ENCODE measurements around the gene DOK5.

Gene DOK5

DNA sequence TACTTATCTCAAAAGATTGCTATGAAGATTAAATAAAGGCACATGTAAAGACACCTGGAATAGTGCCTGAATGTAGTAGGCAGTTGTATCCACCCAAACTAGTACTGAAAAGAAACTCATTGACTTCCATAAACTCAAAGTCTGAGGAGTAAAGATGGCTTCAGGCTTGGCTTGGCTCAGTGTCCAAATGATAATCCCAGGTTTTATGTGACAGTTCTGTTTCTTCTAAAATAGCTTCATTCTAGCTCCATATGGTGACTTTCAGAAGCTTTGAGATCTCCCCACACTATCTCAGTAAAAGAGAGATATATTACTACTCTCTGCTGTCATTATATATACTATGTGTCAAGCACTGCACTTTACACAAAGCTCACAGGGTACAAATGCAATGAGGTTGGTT lies 121.3 kb downstream of the DOK5 start:
- no peak overlapping the region for H3K4me3 ChIP-seq (ENCODE audit: low read length)
- H3K4me1 ChIP-seq (ENCODE audit: insufficient read depth, low read length), result no peaks in the 10 kb centered on the region
- H3K36me3 ChIP-seq (ENCODE audit: insufficient read depth, low read length), result no peaks in the 10 kb centered on the region
- peaks cover 5% of the 10 kb centered on the region for H3K9me3 ChIP-seq (ENCODE audit: low read length)
- H3K27me3 ChIP-seq (ENCODE audit: insufficient read depth, low read length), result no peaks in the 10 kb centered on the region
- H2AFZ ChIP-seq (ENCODE audit: low read depth, low read length), result no peak overlapping the region

- H3K27me3 ChIP-seq (ENCODE audit: insufficient read depth, low read length), result no peaks in the 10 kb centered on the region
- no peaks in the 10 kb centered on the region for H3K4me1 ChIP-seq (ENCODE audit: insufficient read depth, low read length)
- H3K9me3 ChIP-seq (ENCODE audit: low read length), result peaks cover 5% of the 10 kb centered on the region
- no peak overlapping the region for H3K4me3 ChIP-seq (ENCODE audit: low read length)
- no peaks in the 10 kb centered on the region for H3K36me3 ChIP-seq (ENCODE audit: insufficient read depth, low read length)
- H2AFZ ChIP-seq (ENCODE audit: low read depth, low read length), result no peak overlapping the region
Observed at GRCh38 chr20:54598352-54598751, 123.0 kb downstream of the DOK5 start.

GRCh38 chr20:54600634-54601033 lies 125.2 kb downstream of the DOK5 start:
- Histone ChIP-seq H3K4me3 (ENCODE audit: low read length) (no peak overlapping the region), H3K27me3 (ENCODE audit: insufficient read depth, low read length) (no peaks in the 10 kb centered on the region), H2AFZ (ENCODE audit: low read depth, low read length) (no peak overlapping the region), H3K4me1 (ENCODE audit: insufficient read depth, low read length) (no peaks in the 10 kb centered on the region), H3K9me3 (ENCODE audit: low read length) (peaks cover 5% of the 10 kb centered on the region), H3K36me3 (ENCODE audit: insufficient read depth, low read length) (no peaks in the 10 kb centered on the region)

DNA sequence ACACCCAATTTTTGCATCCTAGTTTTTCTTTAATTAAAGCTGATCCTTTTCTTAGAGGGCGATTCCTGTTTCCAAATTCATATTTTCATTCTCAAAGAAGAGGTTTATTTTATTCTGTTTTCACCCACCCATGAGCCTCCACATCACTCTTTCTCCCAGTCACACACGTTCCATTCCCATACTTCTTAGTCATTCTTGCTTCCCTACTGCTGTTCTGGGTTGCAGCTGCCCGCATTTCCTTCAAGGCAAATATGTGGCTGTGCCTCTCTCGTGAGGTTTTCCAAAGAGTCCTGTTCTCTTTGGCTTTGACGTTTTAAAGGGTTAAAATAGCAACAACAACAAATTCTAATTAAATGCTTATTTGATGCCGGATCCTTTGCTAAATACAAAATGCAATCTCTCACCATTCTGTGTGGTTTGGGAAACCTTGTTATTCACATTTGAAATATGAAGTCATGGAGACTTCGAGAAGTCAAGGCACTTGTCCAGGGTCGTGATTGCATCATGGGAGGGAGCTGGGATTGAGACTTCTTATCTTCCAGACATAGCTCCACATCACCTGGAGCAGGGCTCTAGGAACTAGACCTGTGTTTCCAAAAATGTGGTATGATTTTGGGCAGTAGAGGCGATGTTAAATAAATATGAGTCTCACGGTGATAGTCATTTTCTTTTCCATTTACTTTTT lies 126.6 kb downstream of the DOK5 start:
- Histone ChIP-seq H3K9me3 (ENCODE audit: low read length) (peaks cover 5% of the 10 kb centered on the region), H3K4me3 (ENCODE audit: low read length) (no peak overlapping the region), H2AFZ (ENCODE audit: low read depth, low read length) (no peak overlapping the region), H3K36me3 (ENCODE audit: insufficient read depth, low read length) (no peaks in the 10 kb centered on the region), H3K4me1 (ENCODE audit: insufficient read depth, low read length) (no peaks in the 10 kb centered on the region), H3K27me3 (ENCODE audit: insufficient read depth, low read length) (no peaks in the 10 kb centered on the region)

DNA sequence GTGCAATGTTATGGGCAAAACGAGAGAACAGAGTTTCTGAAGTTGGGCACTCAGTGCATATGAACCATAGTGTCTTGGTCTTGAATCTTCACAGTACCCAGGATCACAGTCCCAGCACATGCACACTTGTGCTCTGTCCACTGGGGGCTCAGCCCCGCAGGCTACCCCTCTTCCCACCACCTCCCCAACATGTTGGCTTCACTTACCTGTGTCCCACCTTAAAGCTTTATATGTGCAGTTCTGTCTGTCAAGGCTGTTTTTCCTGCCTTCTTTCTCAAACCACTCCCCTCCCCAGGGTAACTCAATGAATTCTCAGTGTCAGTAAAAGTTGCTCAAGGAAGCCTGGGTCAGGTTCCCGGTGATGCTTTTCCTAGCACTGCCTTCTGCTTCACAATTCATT lies 129.9 kb downstream of the DOK5 start:
- no peak overlapping the region for H2AFZ ChIP-seq (ENCODE audit: low read depth, low read length)
- H3K9me3 ChIP-seq (ENCODE audit: low read length), result peaks cover 1% of the 10 kb centered on the region
- no peak overlapping the region for H3K4me3 ChIP-seq (ENCODE audit: low read length)
- no peaks in the 10 kb centered on the region for H3K27me3 ChIP-seq (ENCODE audit: insufficient read depth, low read length)
- no peaks in the 10 kb centered on the region for H3K36me3 ChIP-seq (ENCODE audit: insufficient read depth, low read length)
- no peaks in the 10 kb centered on the region for H3K4me1 ChIP-seq (ENCODE audit: insufficient read depth, low read length)

- Histone ChIP-seq H3K36me3 (ENCODE audit: insufficient read depth, low read length) (no peaks in the 10 kb centered on the region), H3K27me3 (ENCODE audit: insufficient read depth, low read length) (no peaks in the 10 kb centered on the region), H3K4me3 (ENCODE audit: low read length) (no peak overlapping the region), H3K4me1 (ENCODE audit: insufficient read depth, low read length) (no peaks in the 10 kb centered on the region), H2AFZ (ENCODE audit: low read depth, low read length) (no peak overlapping the region), H3K9me3 (ENCODE audit: low read length) (no peaks in the 10 kb centered on the region)
Observed at GRCh38 chr20:54606380-54606779, 131.0 kb downstream of the DOK5 start.

DNA sequence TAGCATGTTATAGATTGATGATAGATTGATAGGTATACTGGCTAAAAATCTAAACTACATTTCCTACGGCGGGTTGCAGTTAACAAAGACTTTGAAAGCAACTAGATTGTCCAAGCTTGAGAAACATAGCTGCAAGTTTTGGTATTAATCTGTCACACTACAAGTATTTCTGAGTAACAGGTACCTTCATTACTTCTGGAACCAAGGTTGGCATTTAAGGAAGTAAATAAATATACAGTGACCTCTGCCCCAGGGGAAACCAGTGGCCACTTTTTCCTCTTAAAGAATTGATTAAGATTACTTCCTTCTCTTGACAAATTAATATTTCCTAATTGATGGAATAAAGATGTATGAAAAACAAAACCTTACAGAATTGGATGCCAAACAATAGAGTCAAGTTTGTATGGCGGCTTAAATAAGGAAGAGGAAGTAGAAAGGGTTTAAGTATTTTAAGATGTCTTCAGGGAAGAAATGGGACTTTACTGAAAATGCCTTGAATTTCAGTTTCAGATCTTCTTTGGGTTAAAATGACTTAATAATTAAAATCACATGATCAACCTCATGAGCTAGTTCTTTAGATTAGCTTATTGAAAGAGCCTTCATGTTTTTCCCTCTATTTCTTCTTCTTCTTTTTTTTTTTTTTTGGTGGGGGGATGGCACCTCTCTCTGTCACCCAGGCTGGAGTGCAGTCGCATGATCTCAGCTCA lies 132.8 kb downstream of the DOK5 start:
- Histone ChIP-seq H3K27me3 (ENCODE audit: insufficient read depth, low read length) (no peaks in the 10 kb centered on the region), H3K4me3 (ENCODE audit: low read length) (no peak overlapping the region), H3K36me3 (ENCODE audit: insufficient read depth, low read length) (no peaks in the 10 kb centered on the region), H3K4me1 (ENCODE audit: insufficient read depth, low read length) (no peaks in the 10 kb centered on the region), H2AFZ (ENCODE audit: low read depth, low read length) (no peak overlapping the region), H3K9me3 (ENCODE audit: low read length) (no peaks in the 10 kb centered on the region)

DNA sequence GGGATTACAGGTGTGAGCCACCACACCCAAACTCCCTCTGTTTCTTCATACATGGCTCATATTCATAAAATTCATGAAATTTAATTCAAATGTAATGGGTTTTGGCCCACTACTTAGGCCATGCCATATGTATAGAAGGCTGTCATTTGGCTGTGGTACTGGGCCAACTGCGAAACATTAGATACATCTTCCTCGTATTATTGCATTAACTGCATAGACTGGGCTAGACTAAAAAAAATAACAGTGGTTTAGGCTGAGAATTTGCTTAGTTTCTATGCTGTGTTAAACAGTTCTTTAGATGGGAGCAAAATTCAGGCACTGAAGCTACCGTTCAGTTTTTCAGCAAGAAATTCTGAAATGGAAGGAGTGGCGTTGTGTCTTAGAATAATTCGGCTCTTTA lies 133.6 kb downstream of the DOK5 start:
- Histone ChIP-seq H3K27me3 (ENCODE audit: insufficient read depth, low read length) (no peaks in the 10 kb centered on the region), H2AFZ (ENCODE audit: low read depth, low read length) (no peak overlapping the region), H3K36me3 (ENCODE audit: insufficient read depth, low read length) (no peaks in the 10 kb centered on the region), H3K4me1 (ENCODE audit: insufficient read depth, low read length) (no peaks in the 10 kb centered on the region), H3K9me3 (ENCODE audit: low read length) (no peaks in the 10 kb centered on the region), H3K4me3 (ENCODE audit: low read length) (no peak overlapping the region)

DNA sequence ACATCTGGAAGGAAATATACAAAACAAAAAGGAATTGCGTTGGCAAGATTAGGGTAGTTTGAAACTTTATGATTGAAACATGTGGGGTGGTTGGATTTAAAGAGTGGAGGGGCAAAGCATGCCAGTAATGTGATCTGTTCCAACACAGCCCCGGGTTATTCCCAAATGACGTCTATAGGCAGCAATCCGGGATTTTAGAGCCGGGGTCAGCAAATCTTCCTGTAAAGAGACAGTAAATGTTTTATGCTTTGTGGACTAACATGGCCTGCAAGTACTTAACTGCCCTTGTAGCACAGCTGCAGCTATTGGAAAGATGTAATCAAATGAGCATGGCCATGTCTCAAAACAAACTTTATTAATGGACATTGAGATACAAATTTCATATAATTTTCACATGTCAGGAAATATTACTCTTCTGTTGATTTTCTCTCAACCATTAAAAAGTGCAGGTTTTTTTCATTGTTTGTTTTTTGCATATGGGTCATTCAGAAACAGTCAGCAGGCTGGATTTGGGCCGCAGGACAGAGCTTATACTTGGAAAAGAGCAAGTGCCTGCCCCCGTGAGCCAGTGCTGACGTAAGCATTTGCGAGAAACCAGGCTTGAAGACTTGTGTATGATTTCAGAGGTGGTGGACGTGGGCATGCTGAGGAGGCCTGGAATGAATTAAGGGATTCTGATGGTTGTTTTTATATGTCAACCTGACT lies 136.5 kb downstream of the DOK5 start:
- no peak overlapping the region for H3K4me3 ChIP-seq (ENCODE audit: low read length)
- no peaks in the 10 kb centered on the region for H3K4me1 ChIP-seq (ENCODE audit: insufficient read depth, low read length)
- no peaks in the 10 kb centered on the region for H3K36me3 ChIP-seq (ENCODE audit: insufficient read depth, low read length)
- H3K9me3 ChIP-seq (ENCODE audit: low read length), result no peaks in the 10 kb centered on the region
- no peak overlapping the region for H2AFZ ChIP-seq (ENCODE audit: low read depth, low read length)
- H3K27me3 ChIP-seq (ENCODE audit: insufficient read depth, low read length), result no peaks in the 10 kb centered on the region

- H3K36me3 ChIP-seq (ENCODE audit: insufficient read depth, low read length), result no peaks in the 10 kb centered on the region
- no peak overlapping the region for H3K4me3 ChIP-seq (ENCODE audit: low read length)
- H3K27me3 ChIP-seq (ENCODE audit: insufficient read depth, low read length), result no peaks in the 10 kb centered on the region
- no peaks in the 10 kb centered on the region for H3K9me3 ChIP-seq (ENCODE audit: low read length)
- H2AFZ ChIP-seq (ENCODE audit: low read depth, low read length), result no peak overlapping the region
- H3K4me1 ChIP-seq (ENCODE audit: insufficient read depth, low read length), result peaks cover 11% of the 10 kb centered on the region
Observed at GRCh38 chr20:54618412-54618811, 143.0 kb downstream of the DOK5 start.

DNA sequence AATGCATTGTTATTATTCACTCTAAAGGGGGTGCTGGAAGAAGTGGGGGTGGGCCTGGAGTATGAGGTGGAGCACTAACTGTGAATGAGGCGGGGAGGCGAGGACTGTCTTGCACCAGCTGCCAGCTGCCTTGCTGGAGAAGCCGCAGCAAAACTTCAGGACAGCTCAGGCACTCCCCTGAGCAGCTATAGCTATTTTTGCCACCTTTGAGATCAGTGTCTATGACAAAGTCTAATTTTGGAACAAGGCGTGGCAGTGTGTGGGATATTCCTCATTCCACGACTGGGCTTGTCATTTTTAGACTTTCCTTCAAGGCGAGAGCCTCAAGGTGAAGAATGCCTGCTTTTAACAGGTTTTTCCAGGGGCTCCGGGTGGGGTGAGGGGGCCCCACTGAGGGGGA lies 143.8 kb downstream of the DOK5 start:
- no peak overlapping the region for H2AFZ ChIP-seq (ENCODE audit: low read depth, low read length)
- no peak overlapping the region for H3K4me3 ChIP-seq (ENCODE audit: low read length)
- H3K4me1 ChIP-seq (ENCODE audit: insufficient read depth, low read length), result peaks cover 16% of the 10 kb centered on the region
- no peaks in the 10 kb centered on the region for H3K9me3 ChIP-seq (ENCODE audit: low read length)
- no peaks in the 10 kb centered on the region for H3K36me3 ChIP-seq (ENCODE audit: insufficient read depth, low read length)
- no peaks in the 10 kb centered on the region for H3K27me3 ChIP-seq (ENCODE audit: insufficient read depth, low read length)

- peaks cover 21% of the 10 kb centered on the region for H3K4me1 ChIP-seq (ENCODE audit: insufficient read depth, low read length)
- no peaks in the 10 kb centered on the region for H3K36me3 ChIP-seq (ENCODE audit: insufficient read depth, low read length)
- no peak overlapping the region for H2AFZ ChIP-seq (ENCODE audit: low read depth, low read length)
- no peaks in the 10 kb centered on the region for H3K9me3 ChIP-seq (ENCODE audit: low read length)
- H3K27me3 ChIP-seq (ENCODE audit: insufficient read depth, low read length), result no peaks in the 10 kb centered on the region
- no peak overlapping the region for H3K4me3 ChIP-seq (ENCODE audit: low read length)
Observed at GRCh38 chr20:54619682-54620081, 144.3 kb downstream of the DOK5 start.

- Histone ChIP-seq H3K4me3 (ENCODE audit: low read length) (no peak overlapping the region), H3K27me3 (ENCODE audit: insufficient read depth, low read length) (no peaks in the 10 kb centered on the region), H2AFZ (ENCODE audit: low read depth, low read length) (no peak overlapping the region), H3K36me3 (ENCODE audit: insufficient read depth, low read length) (no peaks in the 10 kb centered on the region), H3K9me3 (ENCODE audit: low read length) (no peaks in the 10 kb centered on the region), H3K4me1 (ENCODE audit: insufficient read depth, low read length) (peaks cover 27% of the 10 kb centered on the region)
Observed at GRCh38 chr20:54620611-54621010, 145.2 kb downstream of the DOK5 start.
